MM.1S (cell line): ENCODE data around the gene ELF2.

ENCODE experiments used
- CTCF ChIP-seq: fragments of 300-600 bp; sonication (generic); IDR thresholded peaks from 2 replicates; pipeline ENCODE4 v1.5.1; 2016; ENCODE audit warnings: antibody characterized with exemption, low read length, mixed read lengths
- EZH2 ChIP-seq: fragments of 300-600 bp; sonication (generic); optimal IDR thresholded peaks from 2 replicates; pipeline ENCODE3; 2017; ENCODE audit warnings: low read depth, mild to moderate bottlenecking, antibody characterized with exemption, low read length, mixed read lengths

GRCh38 chr4:139210486-139210885, 33.5 kb upstream of the ELF2 start:
- TF ChIP-seq CTCF, result no peak
- TF ChIP-seq EZH2, result no peak
